ENCODE data around the gene NKX1-2.

Gene NKX1-2

DNA sequence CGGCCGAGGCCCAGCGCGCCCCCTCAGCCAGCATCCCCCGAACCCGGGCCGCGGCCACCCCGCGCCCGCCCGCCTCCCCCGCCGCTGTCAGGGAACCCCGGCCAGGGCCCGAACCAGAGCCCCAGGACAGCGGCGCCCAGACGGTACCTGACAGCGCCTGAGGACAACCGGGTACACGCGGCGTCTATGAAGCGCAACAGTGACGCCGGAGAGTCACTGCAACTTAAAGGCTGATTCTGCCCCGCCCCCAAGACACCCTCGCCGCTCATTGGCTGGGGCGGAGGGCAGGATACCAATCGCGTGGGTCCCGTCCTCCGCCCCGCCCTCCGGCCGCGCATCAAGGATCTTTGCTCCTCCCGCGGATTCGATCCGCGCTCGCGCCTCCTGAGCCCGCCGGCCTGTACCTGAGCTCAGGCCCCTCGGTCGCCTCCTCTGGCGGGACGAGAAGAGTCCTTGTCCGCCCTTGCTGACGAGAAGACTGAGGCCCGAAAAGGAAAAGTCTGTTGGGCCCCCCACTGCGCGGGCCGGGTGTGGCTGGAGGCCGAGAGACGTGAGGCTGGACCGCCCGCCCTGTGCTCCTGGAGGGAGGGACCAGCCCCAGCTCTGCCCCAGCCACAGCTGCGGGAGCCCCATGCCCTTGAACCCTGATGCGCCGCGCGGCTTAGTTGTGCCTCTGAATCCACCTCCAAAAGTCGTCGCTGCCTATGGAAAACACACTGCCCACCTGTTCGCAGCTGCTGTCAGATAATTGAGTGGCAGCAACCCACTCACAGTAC is 30.9 kb downstream of the NKX1-2 start, which contains the start of gene OAT:
OAT (minus strand) TSS at position 198 of the 776 bp plus-strand sequence. CDS start 6,752 bp downstream, outside the sequence.
- DNase-seq (ENCODE audit: low read depth in 1 of 2, low spot score in 1 of 2): peak; percentile 86 to 93

DNA sequence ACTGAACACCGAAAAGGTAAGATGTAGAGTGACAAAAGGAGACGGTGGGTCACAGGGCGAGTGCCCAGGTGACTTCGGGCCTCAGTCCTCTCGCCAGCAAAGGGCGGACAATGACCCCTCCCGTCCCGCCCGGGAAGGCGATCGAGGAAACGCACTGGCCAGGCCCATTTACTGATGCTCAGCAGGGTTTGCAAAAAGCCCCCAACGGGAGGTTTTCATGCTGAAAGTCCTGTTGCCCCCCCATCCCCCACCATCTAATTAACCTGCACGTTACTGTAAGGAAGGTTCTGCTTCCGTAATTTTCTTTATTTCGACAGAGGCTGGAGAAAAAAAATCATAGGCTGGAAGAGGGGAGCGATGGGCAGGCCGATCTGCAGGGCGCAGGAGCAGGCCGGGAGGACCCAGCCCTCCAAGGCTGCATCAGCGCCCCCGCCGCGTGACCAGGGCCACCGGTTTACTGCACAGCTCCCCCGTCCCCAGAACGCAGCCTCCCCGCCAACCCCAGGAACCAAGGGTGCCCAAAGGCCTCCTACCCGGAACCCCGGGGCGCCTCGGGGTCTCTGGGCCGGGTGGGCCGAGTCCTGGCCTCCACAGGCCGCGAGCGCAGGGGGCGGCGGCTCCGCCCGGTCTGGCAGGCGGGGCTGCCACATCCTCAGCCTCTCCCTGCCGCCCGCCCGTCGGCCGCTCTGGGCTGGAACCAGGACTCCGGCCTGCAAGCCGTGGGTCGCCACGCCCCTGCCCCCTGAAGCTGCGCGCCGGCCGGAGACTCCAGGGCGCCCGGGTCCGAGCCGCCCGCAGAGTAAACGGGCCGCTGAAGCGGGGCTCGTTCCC is 31.7 kb downstream of the NKX1-2 start:
- peak; percentile 5 to 12 for DNase-seq (ENCODE audit: low read depth in 1 of 2, low spot score in 1 of 2)

DNA sequence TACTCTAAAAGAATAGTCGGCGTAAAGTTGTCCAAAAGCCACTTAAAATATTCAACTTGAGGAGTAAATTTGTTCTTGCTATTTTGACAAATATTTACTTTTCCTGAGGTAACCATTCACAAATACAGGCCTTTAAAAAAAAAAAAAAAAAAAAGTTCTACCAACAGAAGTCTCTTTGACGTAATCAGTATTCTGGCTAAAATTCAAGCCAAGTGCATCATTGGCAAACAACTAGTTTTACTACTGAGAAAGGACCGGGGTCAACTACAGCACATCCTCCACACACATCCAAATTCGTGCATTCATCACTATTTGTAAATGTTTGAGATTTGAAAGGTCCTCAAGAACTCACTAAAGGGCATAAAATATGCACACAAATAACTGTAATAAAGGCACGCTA is 33.1 kb downstream of the NKX1-2 start:
- DNase-seq (ENCODE audit: low read depth in 1 of 2, low spot score in 1 of 2): no peak

DNA sequence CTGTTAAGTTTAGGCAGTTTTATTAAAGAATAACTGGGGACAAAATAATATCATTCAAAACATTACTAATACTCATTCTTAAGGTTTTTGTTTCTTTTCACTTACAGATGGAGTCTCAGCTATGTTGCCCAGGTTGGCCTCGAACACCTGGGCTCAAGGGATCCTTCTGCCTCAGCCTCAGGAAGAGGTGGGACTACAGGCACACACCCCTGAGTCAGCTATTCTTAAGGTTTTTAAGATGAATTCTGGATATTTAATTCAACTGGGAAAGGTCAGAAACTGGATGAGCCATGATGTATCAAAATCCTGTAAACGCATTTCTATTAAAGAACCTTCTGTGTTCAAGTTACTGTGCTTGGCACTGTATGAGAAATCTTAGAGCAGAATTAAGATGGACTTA is 34.6 kb downstream of the NKX1-2 start:
- no peak for DNase-seq (ENCODE audit: low read depth in 1 of 2, low spot score in 1 of 2)

DNA sequence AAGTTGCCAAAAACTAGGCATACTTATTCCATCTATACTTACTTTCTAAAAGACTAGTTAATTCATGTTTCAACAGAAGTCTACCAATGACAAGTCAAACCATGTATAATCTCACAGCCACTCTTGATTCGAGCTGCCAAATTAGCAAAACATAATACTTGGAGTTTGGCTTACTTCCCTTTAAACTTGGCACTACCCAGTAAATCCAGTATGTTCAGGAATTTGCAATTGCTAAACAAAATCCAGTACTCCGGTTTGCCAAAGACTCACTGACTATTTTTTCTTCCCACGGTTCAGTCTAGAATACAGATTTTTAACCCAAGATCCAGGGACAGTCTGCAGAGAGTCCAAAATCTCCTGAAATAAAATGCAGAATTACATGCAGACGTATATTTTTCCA is 35.8 kb downstream of the NKX1-2 start:
- DNase-seq (ENCODE audit: low read depth in 1 of 2, low spot score in 1 of 2): no peak

DNA sequence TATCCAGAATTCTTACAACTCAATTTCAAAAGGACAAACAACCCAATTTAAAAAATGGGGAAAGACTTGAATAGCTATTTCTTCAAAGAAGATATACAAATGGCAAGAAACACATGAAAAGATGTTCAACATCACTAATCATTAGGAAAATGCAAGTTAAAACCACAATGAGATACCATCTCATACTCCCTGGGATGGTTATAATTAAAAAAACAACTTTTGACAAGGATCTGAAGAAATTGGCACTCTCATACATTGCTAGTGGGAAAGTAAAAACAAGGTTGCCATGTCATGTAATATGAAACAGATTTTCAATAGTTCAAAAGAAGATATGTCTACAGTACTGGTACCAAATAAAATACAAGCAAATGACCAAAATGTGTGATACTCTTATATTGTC is 40.1 kb downstream of the NKX1-2 start:
- no peak for DNase-seq (ENCODE audit: low read depth in 1 of 2, low spot score in 1 of 2)

DNA sequence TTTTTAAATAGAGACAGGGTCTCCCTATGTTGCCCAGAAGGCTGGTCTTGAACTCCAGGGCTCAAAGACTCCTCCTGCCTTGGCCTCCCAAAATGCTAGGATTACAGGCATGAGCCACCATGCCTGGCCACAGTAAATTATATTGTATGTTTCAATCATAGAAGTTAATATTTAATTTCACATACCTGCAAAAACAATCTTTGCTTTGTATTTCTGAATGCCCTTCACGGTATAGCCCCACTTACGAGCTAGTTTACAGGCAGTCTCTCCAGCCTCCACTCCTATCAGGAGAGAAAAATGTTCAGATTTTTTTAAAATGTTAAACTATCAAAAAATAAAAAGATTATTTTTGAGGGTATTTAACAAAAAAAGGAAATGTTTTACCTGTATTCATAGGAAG is 41.5 kb downstream of the NKX1-2 start:
- DNase-seq (ENCODE audit: low read depth in 1 of 2, low spot score in 1 of 2): no peak

DNA sequence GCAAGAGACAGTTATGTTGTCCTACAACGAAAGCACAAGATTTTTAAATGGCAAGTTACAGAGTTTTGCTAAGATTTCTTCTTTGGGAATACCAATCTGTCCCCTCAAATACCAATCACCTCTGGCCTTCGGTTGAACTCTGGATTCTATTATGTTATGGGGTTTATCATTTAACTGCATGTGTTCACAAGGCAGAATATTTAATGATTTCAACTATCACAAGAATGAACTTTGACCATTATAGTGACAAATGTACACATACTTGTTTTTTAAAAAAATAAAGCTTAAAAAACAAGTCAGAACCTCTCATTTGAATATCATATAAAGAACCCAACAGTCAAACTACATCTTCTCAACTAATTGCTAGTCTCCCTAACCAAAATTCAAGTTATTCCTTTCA is 42.4 kb downstream of the NKX1-2 start:
- DNase-seq (ENCODE audit: low read depth in 1 of 2, low spot score in 1 of 2): no peak

DNA sequence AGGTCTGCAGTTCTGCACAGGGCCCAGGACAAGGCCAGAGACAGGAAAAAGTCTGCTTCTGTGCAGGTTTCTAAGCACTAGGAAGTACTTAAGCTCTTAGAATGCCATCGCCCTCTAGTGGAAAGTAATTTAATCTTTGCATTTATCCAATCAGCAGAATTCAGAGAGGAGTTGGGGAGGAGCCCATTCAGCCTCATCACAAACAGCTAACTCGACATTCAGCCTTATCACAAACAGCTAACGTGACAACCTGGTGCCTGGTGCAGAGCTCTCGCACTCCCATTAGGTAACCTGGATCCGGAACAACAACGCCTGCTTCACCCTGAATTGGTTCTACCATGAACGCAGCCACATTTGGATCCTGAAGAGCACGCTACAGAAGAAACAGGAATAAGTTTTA is 46.3 kb downstream of the NKX1-2 start:
- peak in 1 of 2 donors; percentile 29 for DNase-seq (ENCODE audit: low read depth in 1 of 2, low spot score in 1 of 2)

DNA sequence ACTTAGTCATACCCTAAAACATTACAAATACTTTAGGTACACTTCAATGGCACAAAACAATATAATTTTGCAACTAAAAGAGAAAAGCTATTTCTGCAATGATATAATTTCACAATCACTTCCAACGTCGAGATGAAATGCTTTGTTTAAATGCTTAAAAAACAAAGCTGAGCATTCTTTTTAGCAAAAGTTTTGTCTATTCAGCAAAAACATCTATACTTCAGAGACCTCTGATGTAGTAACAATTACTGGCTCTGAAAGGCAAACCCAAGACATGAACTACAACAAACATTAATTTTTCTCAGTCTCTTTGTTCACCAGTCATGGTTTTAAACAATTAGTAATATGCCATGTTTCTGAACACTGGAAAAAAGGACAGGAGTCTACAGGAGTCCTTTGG is 47.6 kb downstream of the NKX1-2 start:
- no peak for DNase-seq (ENCODE audit: low read depth in 1 of 2, low spot score in 1 of 2)

DNA sequence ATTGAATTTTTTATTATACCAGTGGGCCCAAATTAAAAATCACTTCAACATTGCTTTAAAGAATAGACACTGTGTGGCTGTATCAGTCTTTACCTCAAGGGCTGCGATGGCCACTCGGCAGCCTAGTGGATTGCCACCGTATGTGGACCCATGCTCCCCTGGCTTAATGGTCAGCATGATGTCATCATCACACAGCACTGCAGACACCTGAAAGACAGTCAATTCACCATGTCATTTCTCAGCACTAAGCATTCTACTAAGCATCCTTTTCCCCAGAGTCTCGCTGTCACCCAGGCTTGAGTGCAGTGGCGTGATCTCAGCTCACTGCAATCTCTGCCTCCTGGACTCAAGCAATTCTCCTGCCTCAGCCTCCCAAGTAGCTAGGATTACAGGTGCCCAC is 48.2 kb downstream of the NKX1-2 start:
- DNase-seq (ENCODE audit: low read depth in 1 of 2, low spot score in 1 of 2): no peak

All from activated CD4-positive, alpha-beta T cell treated with anti-CD3 and anti-CD28 coated beads, Interleukin-2, amount 50 U/mL, for 24 hours (primary cell).